OCI-LY7 (cell line): ENCODE measurements around the gene LARP1. TPM values are rescaled to one million over a fixed set of nuclear protein-coding genes. Genes with fewer than 3 reads are reported as not detected.

Experiments
- BruUV-seq: library from RNA; stranded (reverse); fragments of 400-500 nt; replicated peaks from 2 replicates; lab custom pipeline; 2021; lab: Mats Ljungman, UMichigan
- CTCF ChIA-PET: fragments of 300-600 bp; sonication (Branson Sonifier 250); formaldehyde crosslinking; loops from one replicate; lab custom pipeline; 2022; ENCODE audit warnings: antibody characterized with exemption; ENCODE audit not compliant: unreplicated experiment; lab: Charles Lee
- POLR2A ChIA-PET: fragments of 300-600 bp; sonication (Branson Sonifier 250); formaldehyde crosslinking; loops from one replicate; lab custom pipeline; 2022; ENCODE audit warnings: antibody characterized with exemption; lab: Charles Lee
- DNase-seq: peaks from one replicate; pipeline ENCODE4 v3.0.0-alpha.2; 2015; ENCODE audit warnings: low spot score
- H2AFZ ChIP-seq: fragments of 200-600 bp; sonication (generic), shearing (Covaris generic); 2 replicates; pipeline ENCODE4 v1.6.1; 2014; ENCODE audit warnings: mild to moderate bottlenecking, antibody characterized with exemption, low read length, moderate library complexity
- H3K27ac ChIP-seq: fragments of 200-600 bp; sonication (generic); 2 replicates; pipeline ENCODE4 v1.5.1; 2014; ENCODE audit warnings: mixed run types, low read depth, mild to moderate bottlenecking, moderate library complexity, low read length, inconsistent platforms; ENCODE audit not compliant: poor library complexity, severe bottlenecking
- H3K36me3 ChIP-seq: fragments of 200-600 bp; sonication (generic); 2 replicates; pipeline ENCODE4 v1.6.1; 2014; ENCODE audit warnings: mild to moderate bottlenecking, antibody characterized with exemption, low read length, moderate library complexity, mixed read lengths; ENCODE audit not compliant: insufficient read depth
- H3K4me1 ChIP-seq: fragments of 200-600 bp; sonication (generic); 2 replicates; pipeline ENCODE4 v1.5.1; 2014; ENCODE audit warnings: mild to moderate bottlenecking, low read length; ENCODE audit not compliant: insufficient read depth, poor library complexity, severe bottlenecking
- H3K4me2 ChIP-seq: fragments of 200-600 bp; sonication (generic); 2 replicates; pipeline ENCODE4 v1.6.1; 2014; ENCODE audit warnings: mild to moderate bottlenecking, low read length
- H3K4me3 ChIP-seq: fragments of 200-600 bp; sonication (generic); 2 replicates; pipeline ENCODE4 v1.5.1; 2014; ENCODE audit warnings: mild to moderate bottlenecking, low read depth, low read length; ENCODE audit not compliant: poor library complexity, severe bottlenecking
- H3K79me2 ChIP-seq: fragments of 200-600 bp; sonication (generic); 2 replicates; pipeline ENCODE4 v1.6.1; 2016; ENCODE audit warnings: low read depth, mild to moderate bottlenecking, low read length, moderate library complexity, mixed read lengths; ENCODE audit not compliant: insufficient read depth
- H3K9me2 ChIP-seq: fragments of 200-600 bp; sonication (generic); 2 replicates; pipeline ENCODE4 v1.6.1; 2016; ENCODE audit warnings: mild to moderate bottlenecking, low read length, mixed read lengths; ENCODE audit not compliant: insufficient read depth
- H3K9me3 ChIP-seq: fragments of 200-600 bp; sonication (generic); 2 replicates; pipeline ENCODE4 v1.6.1; 2014; ENCODE audit warnings: mild to moderate bottlenecking, mixed run types, low read length, mixed read lengths
- H4K20me1 ChIP-seq: fragments of 200-600 bp; sonication (generic); 2 replicates; pipeline ENCODE4 v1.6.1; 2014; ENCODE audit warnings: mild to moderate bottlenecking, antibody characterized with exemption, low read length, moderate library complexity, mixed read lengths; ENCODE audit not compliant: insufficient read depth
- EZH2phosphoT487 ChIP-seq: fragments of 200-600 bp; sonication (generic); IDR thresholded peaks from 2 replicates; pipeline ENCODE4 v1.6.1; 2018; ENCODE audit warnings: low read depth, borderline replicate concordance, mild to moderate bottlenecking, mixed run types, antibody characterized with exemption, low read length, moderate library complexity, mixed read lengths
- intact Hi-C: fragments of 100-400 bp; cut with micrococcal nuclease; formaldehyde crosslinking; loops from one replicate; pipeline ENCODE4 v1.10.0; 2022; ENCODE audit not compliant: unreplicated experiment
- total RNA-seq, 2 experiments: library from RNA; depleted of rRNA in 1 of 2; stranded (reverse); fragments of >200 nt in 1 of 2; shearing (Covaris generic) in 1 of 2; gene quantifications; 2 replicates each; pipeline ENCODE4 v1.2.3, GENCODE V29; 2014 to 2022
- TF ChIP-seq, protein P1 (sequence below): fragments of 200-600 bp; sonication (generic); conservative IDR thresholded peaks from 2 replicates; pipeline ENCODE4 v1.5.1; 2014; ENCODE audit warnings: mild to moderate bottlenecking, antibody characterized with exemption, low read length, moderate library complexity, mixed read lengths

Gene LARP1
- total RNA-seq, 2 experiments from 2014 or later = 71.1 to 274 TPM

- TF ChIP-seq, protein P1, sequence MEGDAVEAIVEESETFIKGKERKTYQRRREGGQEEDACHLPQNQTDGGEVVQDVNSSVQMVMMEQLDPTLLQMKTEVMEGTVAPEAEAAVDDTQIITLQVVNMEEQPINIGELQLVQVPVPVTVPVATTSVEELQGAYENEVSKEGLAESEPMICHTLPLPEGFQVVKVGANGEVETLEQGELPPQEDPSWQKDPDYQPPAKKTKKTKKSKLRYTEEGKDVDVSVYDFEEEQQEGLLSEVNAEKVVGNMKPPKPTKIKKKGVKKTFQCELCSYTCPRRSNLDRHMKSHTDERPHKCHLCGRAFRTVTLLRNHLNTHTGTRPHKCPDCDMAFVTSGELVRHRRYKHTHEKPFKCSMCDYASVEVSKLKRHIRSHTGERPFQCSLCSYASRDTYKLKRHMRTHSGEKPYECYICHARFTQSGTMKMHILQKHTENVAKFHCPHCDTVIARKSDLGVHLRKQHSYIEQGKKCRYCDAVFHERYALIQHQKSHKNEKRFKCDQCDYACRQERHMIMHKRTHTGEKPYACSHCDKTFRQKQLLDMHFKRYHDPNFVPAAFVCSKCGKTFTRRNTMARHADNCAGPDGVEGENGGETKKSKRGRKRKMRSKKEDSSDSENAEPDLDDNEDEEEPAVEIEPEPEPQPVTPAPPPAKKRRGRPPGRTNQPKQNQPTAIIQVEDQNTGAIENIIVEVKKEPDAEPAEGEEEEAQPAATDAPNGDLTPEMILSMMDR = no peak
- no peak for TF ChIP-seq EZH2phosphoT487
- DNase-seq = no peak
- H3K4me3 ChIP-seq = no peak overlapping the region
- BruUV-seq = no TSS peak
- H3K9me2 ChIP-seq = no peaks in the 10 kb centered on the region
- no peak overlapping the region for H3K27ac ChIP-seq
- peaks cover 69% of the 10 kb centered on the region for H4K20me1 ChIP-seq
- H3K9me3 ChIP-seq = no peaks in the 10 kb centered on the region
- no peak overlapping the region for H2AFZ ChIP-seq
- CTCF ChIA-PET = no interaction called here
- intact Hi-C loops = no loop called here
- H3K4me1 ChIP-seq = peaks cover 70% of the 10 kb centered on the region
- H3K36me3 ChIP-seq = peaks cover 74% of the 10 kb centered on the region
- POLR2A ChIA-PET = interaction anchor here (0.6 to 2.5 kb wide), 6 partner anchors 9 to 106 kb away, joined by 3 to 11 read pairs (median 4); no protein-coding TSS in a partner anchor
- peak overlapping the region; percentile 52 for H3K4me2 ChIP-seq
- H3K79me2 ChIP-seq = peaks cover 100% of the 10 kb centered on the region
Measured at GRCh38 chr5:154768207-154768606, 13.0 kb downstream of the LARP1 start.

DNA sequence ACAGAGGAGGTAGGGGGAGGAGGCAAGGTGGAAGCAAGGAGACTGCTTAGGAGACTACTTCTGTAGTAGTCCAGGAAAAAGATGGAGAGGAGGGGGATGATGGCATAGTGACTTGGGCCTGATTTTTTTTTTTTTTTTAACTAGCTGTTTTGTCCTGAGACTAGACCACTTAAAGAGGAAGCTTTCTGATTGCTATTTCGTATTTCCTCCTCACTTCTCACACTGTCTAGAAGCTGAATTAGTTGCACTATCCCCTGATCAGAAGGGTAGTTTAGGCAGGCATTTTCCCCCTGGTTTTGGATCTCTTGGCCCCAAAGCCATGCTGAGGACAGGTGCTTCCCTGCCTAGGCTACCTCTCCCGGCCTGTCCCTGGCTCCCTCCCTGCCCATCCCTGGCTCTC is 14.9 kb downstream of the LARP1 start:
- Histone ChIP-seq H3K4me2 (peak overlapping the region; percentile 57), H3K4me1 (peaks cover 73% of the 10 kb centered on the region), H3K9me2 (no peaks in the 10 kb centered on the region), H4K20me1 (peaks cover 77% of the 10 kb centered on the region), H3K27ac (peak overlapping the region; percentile 28), H3K36me3 (peaks cover 82% of the 10 kb centered on the region), H3K9me3 (no peaks in the 10 kb centered on the region), H3K4me3 (no peak overlapping the region), H2AFZ (no peak overlapping the region), H3K79me2 (peaks cover 100% of the 10 kb centered on the region)
- no peak for TF ChIP-seq EZH2phosphoT487
- TF ChIP-seq, protein P1 = no peak
- DNase-seq = peak; percentile 33
- intact Hi-C loops = no loop called here
- CTCF ChIA-PET = no interaction called here
- POLR2A ChIA-PET = interaction anchor here (0.5 to 1.6 kb wide), 6 partner anchors 9 to 88 kb away, joined by 3 to 5 read pairs (median 4); partner anchors contain the start of gene CNOT8
- BruUV-seq = no TSS peak

GRCh38 chr5:154771383-154771901 is 16.3 kb downstream of the LARP1 start:
- Histone ChIP-seq H3K36me3 (peaks cover 80% of the 10 kb centered on the region), H4K20me1 (peaks cover 75% of the 10 kb centered on the region), H3K4me1 (peaks cover 59% of the 10 kb centered on the region), H3K79me2 (peaks cover 100% of the 10 kb centered on the region), H3K9me3 (no peaks in the 10 kb centered on the region), H2AFZ (no peak overlapping the region), H3K27ac (peak overlapping the region; percentile 23), H3K4me2 (peak overlapping the region; percentile 57), H3K9me2 (no peaks in the 10 kb centered on the region), H3K4me3 (no peak overlapping the region)
- DNase-seq = no peak
- BruUV-seq = no TSS peak
- intact Hi-C loops = no loop called here
- TF ChIP-seq EZH2phosphoT487 = no peak
- TF ChIP-seq, protein P1 = no peak; the same call in 1 of the 2 replicates
- ChIA-PET CTCF (no interaction called here), POLR2A (no interaction called here)
